ENCODE measurements around the gene PPEF2.

The PPEF2 gene

DNA sequence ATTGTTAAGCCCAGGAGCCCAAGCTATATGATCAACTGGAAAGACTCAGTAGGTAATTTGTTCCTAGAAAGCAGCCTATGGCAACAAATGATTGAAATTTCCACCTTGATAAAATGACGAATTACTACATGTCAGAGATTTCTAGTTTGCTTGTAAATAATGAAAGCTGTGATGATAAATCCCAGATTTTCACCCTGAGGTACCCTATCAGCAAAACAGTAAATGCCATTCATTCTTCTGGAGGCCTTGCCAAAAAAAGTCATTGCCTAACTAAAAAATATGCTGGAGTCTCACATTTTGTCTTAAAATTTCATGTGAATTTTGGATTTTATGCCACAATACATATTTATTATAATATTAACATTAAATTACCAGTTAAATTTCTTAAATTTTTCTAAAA lies 71.3 kb downstream of the PPEF2 start:
- Histone ChIP-seq H3K4me2 (ENCODE audit: low read length, poor library complexity, severe bottlenecking) (no peak overlapping the region), H3K4ac (ENCODE audit: low read depth in 1 of 2, low read length in 2 of 2) (no peak overlapping the region), H3K9me3 (ENCODE audit: control insufficient read depth, low read length) (no peaks in the 10 kb centered on the region), H2AK5ac (ENCODE audit: low read length, severe bottlenecking) (no peak overlapping the region), H2BK5ac (ENCODE audit: low read depth, low read length, poor library complexity, severe bottlenecking) (no peak overlapping the region), H3K27me3 (ENCODE audit: control insufficient read depth in 1 of 2, insufficient read depth in 1 of 2, low read length in 2 of 2) (no peaks in the 10 kb centered on the region), H3K9ac (ENCODE audit: low read length) (no peak overlapping the region), H3K18ac (ENCODE audit: low read depth in 1 of 2, low read length in 2 of 2) (no peak overlapping the region), H4K8ac (ENCODE audit: low read length) (no peak overlapping the region), H2BK120ac (ENCODE audit: low read depth, low read length) (no peak overlapping the region), H3K4me1 (ENCODE audit: control insufficient read depth, insufficient read depth, low read depth, low read length) (no peaks in the 10 kb centered on the region), H3K36me3 (ENCODE audit: control insufficient read depth in 1 of 2, insufficient read depth in 2 of 2, low read depth in 1 of 2, low read length in 2 of 2) (no peaks in the 10 kb centered on the region), H3K14ac (ENCODE audit: low read length in 2 of 2) (no peak overlapping the region), H3K79me1 (replicated peaks; ENCODE audit: low read length, poor library complexity, severe bottlenecking) (no peaks in the 10 kb centered on the region), H3K23ac (ENCODE audit: low read length in 2 of 2) (no peak overlapping the region), H2BK15ac (ENCODE audit: low read depth, poor library complexity, severe bottlenecking) (no peak overlapping the region), H3K27ac (ENCODE audit: low read length, poor library complexity, severe bottlenecking) (no peak overlapping the region), H4K91ac (ENCODE audit: low read length) (no peak overlapping the region), H2BK12ac (ENCODE audit: low read length in 2 of 2) (no peak overlapping the region), H3K4me3 (ENCODE audit: insufficient read depth in 1 of 2, low read depth in 1 of 2, low read length in 2 of 2) (no peak overlapping the region), H2AFZ (ENCODE audit: low read depth, low read length) (no peak overlapping the region)
- WGBS, result no CpG with 5 or more reads among the region's 1 CpG
- no peak for DNase-seq

DNA sequence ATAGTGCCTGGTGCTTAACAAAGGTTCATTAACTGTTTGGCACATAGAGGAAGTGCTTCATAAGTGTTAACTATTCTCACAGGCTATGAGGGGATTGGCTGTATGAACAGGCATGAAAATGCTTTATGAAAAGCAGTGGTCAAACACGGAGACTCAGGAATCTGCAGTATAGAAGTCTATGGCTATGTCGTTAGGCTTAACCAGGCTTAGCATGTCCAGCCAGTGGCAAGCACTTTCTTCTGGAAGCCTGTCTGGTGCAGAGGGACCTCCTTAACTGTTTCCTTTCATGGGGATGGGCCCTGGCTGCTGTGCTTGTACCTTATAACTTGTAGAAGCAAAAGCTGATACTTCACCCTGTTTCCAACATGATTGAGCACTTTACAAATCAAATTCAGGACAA lies 78.4 kb downstream of the PPEF2 start:
- Histone ChIP-seq H3K23ac (ENCODE audit: low read length in 2 of 2) (no peak overlapping the region), H3K36me3 (ENCODE audit: control insufficient read depth in 1 of 2, insufficient read depth in 2 of 2, low read depth in 1 of 2, low read length in 2 of 2) (peaks cover 0 to 3% of the 10 kb centered on the region in 2 experiments), H3K18ac (ENCODE audit: low read depth in 1 of 2, low read length in 2 of 2) (no peak overlapping the region), H2BK5ac (ENCODE audit: low read depth, low read length, poor library complexity, severe bottlenecking) (no peak overlapping the region), H3K9me3 (ENCODE audit: control insufficient read depth, low read length) (no peaks in the 10 kb centered on the region), H2BK15ac (ENCODE audit: low read depth, poor library complexity, severe bottlenecking) (no peak overlapping the region), H4K8ac (ENCODE audit: low read length) (no peak overlapping the region), H2AFZ (ENCODE audit: low read depth, low read length) (no peak overlapping the region), H3K27ac (ENCODE audit: low read length, poor library complexity, severe bottlenecking) (no peak overlapping the region), H3K79me1 (replicated peaks; ENCODE audit: low read length, poor library complexity, severe bottlenecking) (no peaks in the 10 kb centered on the region), H3K4me2 (ENCODE audit: low read length, poor library complexity, severe bottlenecking) (no peak overlapping the region), H2AK5ac (ENCODE audit: low read length, severe bottlenecking) (no peak overlapping the region), H4K91ac (ENCODE audit: low read length) (no peak overlapping the region), H3K9ac (ENCODE audit: low read length) (no peak overlapping the region), H3K27me3 (ENCODE audit: control insufficient read depth in 1 of 2, insufficient read depth in 1 of 2, low read length in 2 of 2) (no peaks in the 10 kb centered on the region), H3K4me3 (ENCODE audit: insufficient read depth in 1 of 2, low read depth in 1 of 2, low read length in 2 of 2) (no peak overlapping the region), H3K4me1 (ENCODE audit: control insufficient read depth, insufficient read depth, low read depth, low read length) (no peaks in the 10 kb centered on the region), H2BK12ac (ENCODE audit: low read length in 2 of 2) (no peak overlapping the region), H3K4ac (ENCODE audit: low read depth in 1 of 2, low read length in 2 of 2) (no peak overlapping the region), H2BK120ac (ENCODE audit: low read depth, low read length) (no peak overlapping the region), H3K14ac (ENCODE audit: low read length in 2 of 2) (no peak overlapping the region)
- DNase-seq, result no peak
- WGBS, result 53% methylated on average over 2 of the region's 2 CpGs

DNA sequence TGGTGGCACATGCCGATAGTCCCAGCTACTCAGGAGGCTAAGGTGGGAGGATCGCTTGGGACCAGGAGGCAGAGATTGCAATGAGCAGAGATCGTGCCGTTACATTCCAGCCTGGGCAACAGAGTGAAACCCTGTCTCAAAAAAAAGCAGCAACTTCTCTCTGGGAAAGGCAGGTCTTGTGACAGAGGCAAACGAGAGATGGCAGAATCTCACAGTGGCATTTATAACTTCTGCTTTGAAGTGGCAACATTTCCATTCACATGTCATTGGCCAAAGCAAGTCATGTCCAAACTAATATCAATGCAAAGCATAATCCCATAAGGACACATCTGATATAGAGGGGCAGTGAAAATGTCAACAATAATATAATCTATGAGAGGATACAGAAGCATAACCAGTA lies 79.8 kb downstream of the PPEF2 start:
- WGBS, result 98% methylated on average over 5 of the region's 5 CpGs

DNA sequence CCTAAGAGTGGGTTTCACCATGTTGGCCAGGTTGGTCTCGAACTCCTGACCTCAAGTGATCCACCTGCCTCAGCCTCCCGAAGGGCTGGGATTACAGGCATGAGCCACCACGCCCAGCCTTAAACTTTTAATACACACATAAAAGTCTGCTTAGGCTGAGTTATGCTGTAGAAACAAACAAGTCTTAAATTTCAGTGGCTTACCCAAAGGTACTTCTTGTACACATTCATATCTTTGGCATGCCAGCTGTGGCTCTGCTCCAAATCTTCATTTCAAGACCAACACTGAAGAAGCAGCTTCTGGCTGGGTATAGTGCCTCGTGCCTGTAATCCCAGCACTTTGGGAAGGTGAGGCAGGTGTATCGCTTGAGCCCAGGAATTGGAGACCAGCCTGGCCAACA lies 80.3 kb downstream of the PPEF2 start:
- 90% methylated on average over 5 of the region's 5 CpGs for WGBS

More for the DNA sequence above, 79.8 kb downstream of the PPEF2 start:
- H2BK12ac ChIP-seq (ENCODE audit: low read length in 2 of 2), result no peak overlapping the region
- no peak overlapping the region for H2BK15ac ChIP-seq (ENCODE audit: low read depth, poor library complexity, severe bottlenecking)
- peaks cover 4 to 6% of the 10 kb centered on the region in 2 experiments for H3K36me3 ChIP-seq (ENCODE audit: control insufficient read depth in 1 of 2, insufficient read depth in 2 of 2, low read depth in 1 of 2, low read length in 2 of 2)
- H3K27ac ChIP-seq (ENCODE audit: low read length, poor library complexity, severe bottlenecking), result no peak overlapping the region
- H3K4me2 ChIP-seq (ENCODE audit: low read length, poor library complexity, severe bottlenecking), result no peak overlapping the region
- no peaks in the 10 kb centered on the region for H3K4me1 ChIP-seq (ENCODE audit: control insufficient read depth, insufficient read depth, low read depth, low read length)
- H3K9ac ChIP-seq (ENCODE audit: low read length), result no peak overlapping the region
- H3K14ac ChIP-seq (ENCODE audit: low read length in 2 of 2), result no peak overlapping the region
- H3K4ac ChIP-seq (ENCODE audit: low read depth in 1 of 2, low read length in 2 of 2), result no peak overlapping the region
- H3K4me3 ChIP-seq (ENCODE audit: insufficient read depth in 1 of 2, low read depth in 1 of 2, low read length in 2 of 2), result no peak overlapping the region
- no peak overlapping the region for H4K8ac ChIP-seq (ENCODE audit: low read length)
- H3K9me3 ChIP-seq (ENCODE audit: control insufficient read depth, low read length), result no peaks in the 10 kb centered on the region
- no peak for DNase-seq
- H2BK5ac ChIP-seq (ENCODE audit: low read depth, low read length, poor library complexity, severe bottlenecking), result no peak overlapping the region
- no peak overlapping the region for H2BK120ac ChIP-seq (ENCODE audit: low read depth, low read length)
- no peak overlapping the region for H4K91ac ChIP-seq (ENCODE audit: low read length)
- H2AK5ac ChIP-seq (ENCODE audit: low read length, severe bottlenecking), result no peak overlapping the region
- H2AFZ ChIP-seq (ENCODE audit: low read depth, low read length), result no peak overlapping the region
- H3K79me1 ChIP-seq (replicated peaks; ENCODE audit: low read length, poor library complexity, severe bottlenecking), result no peaks in the 10 kb centered on the region
- H3K27me3 ChIP-seq (ENCODE audit: control insufficient read depth in 1 of 2, insufficient read depth in 1 of 2, low read length in 2 of 2), result no peaks in the 10 kb centered on the region
- no peak overlapping the region for H3K18ac ChIP-seq (ENCODE audit: low read depth in 1 of 2, low read length in 2 of 2)
- no peak overlapping the region for H3K23ac ChIP-seq (ENCODE audit: low read length in 2 of 2)

More for the DNA sequence above, 80.3 kb downstream of the PPEF2 start:
- H4K91ac ChIP-seq (ENCODE audit: low read length), result no peak overlapping the region
- no peak overlapping the region for H3K4me2 ChIP-seq (ENCODE audit: low read length, poor library complexity, severe bottlenecking)
- H2AFZ ChIP-seq (ENCODE audit: low read depth, low read length), result no peak overlapping the region
- no peak overlapping the region for H2BK120ac ChIP-seq (ENCODE audit: low read depth, low read length)
- no peak overlapping the region for H2BK12ac ChIP-seq (ENCODE audit: low read length in 2 of 2)
- H3K4ac ChIP-seq (ENCODE audit: low read depth in 1 of 2, low read length in 2 of 2), result no peak overlapping the region
- peaks cover 6% of the 10 kb centered on the region in 2 experiments for H3K36me3 ChIP-seq (ENCODE audit: control insufficient read depth in 1 of 2, insufficient read depth in 2 of 2, low read depth in 1 of 2, low read length in 2 of 2)
- no peak for DNase-seq
- no peaks in the 10 kb centered on the region for H3K27me3 ChIP-seq (ENCODE audit: control insufficient read depth in 1 of 2, insufficient read depth in 1 of 2, low read length in 2 of 2)
- H3K79me1 ChIP-seq (replicated peaks; ENCODE audit: low read length, poor library complexity, severe bottlenecking), result no peaks in the 10 kb centered on the region
- H3K27ac ChIP-seq (ENCODE audit: low read length, poor library complexity, severe bottlenecking), result no peak overlapping the region
- no peak overlapping the region for H2BK5ac ChIP-seq (ENCODE audit: low read depth, low read length, poor library complexity, severe bottlenecking)
- no peak overlapping the region for H2AK5ac ChIP-seq (ENCODE audit: low read length, severe bottlenecking)
- H3K14ac ChIP-seq (ENCODE audit: low read length in 2 of 2), result no peak overlapping the region
- no peak overlapping the region for H3K23ac ChIP-seq (ENCODE audit: low read length in 2 of 2)
- H3K18ac ChIP-seq (ENCODE audit: low read depth in 1 of 2, low read length in 2 of 2), result no peak overlapping the region
- H3K4me1 ChIP-seq (ENCODE audit: control insufficient read depth, insufficient read depth, low read depth, low read length), result no peaks in the 10 kb centered on the region
- H3K9ac ChIP-seq (ENCODE audit: low read length), result no peak overlapping the region
- no peaks in the 10 kb centered on the region for H3K9me3 ChIP-seq (ENCODE audit: control insufficient read depth, low read length)
- H2BK15ac ChIP-seq (ENCODE audit: low read depth, poor library complexity, severe bottlenecking), result no peak overlapping the region
- H4K8ac ChIP-seq (ENCODE audit: low read length), result no peak overlapping the region
- no peak overlapping the region for H3K4me3 ChIP-seq (ENCODE audit: insufficient read depth in 1 of 2, low read depth in 1 of 2, low read length in 2 of 2)
